GM21619 (cell line): ENCODE measurements around the gene TLE3.

Experiments
- ATAC-seq: cut with Tn5 transposase; IDR thresholded peaks from one replicate; pipeline ENCODE4 v1.9.1; 2021; ENCODE audit not compliant: unreplicated experiment

Gene TLE3

GRCh38 chr15:70064441-70064840 is 33.3 kb downstream of the TLE3 start:
- no peak for ATAC-seq

- ATAC-seq: no peak
Measured at GRCh38 chr15:70063980-70064379, 33.7 kb downstream of the TLE3 start.

- ATAC-seq: no peak
Measured at GRCh38 chr15:70063261-70063925, 34.3 kb downstream of the TLE3 start.

- no peak for ATAC-seq
Measured at GRCh38 chr15:70062321-70062956, 35.3 kb downstream of the TLE3 start.

- ATAC-seq: no peak
Measured at GRCh38 chr15:70061696-70062270, 35.9 kb downstream of the TLE3 start.

GRCh38 chr15:70060993-70061305 is 36.8 kb downstream of the TLE3 start:
- no peak for ATAC-seq

- no peak for ATAC-seq
Measured at GRCh38 chr15:70060214-70060992, 37.3 kb downstream of the TLE3 start.

GRCh38 chr15:70059476-70060213 is 38.1 kb downstream of the TLE3 start:
- no peak for ATAC-seq

GRCh38 chr15:70058642-70059360 is 38.9 kb downstream of the TLE3 start:
- ATAC-seq: no peak

- ATAC-seq: no peak
Measured at GRCh38 chr15:70057931-70058641, 39.6 kb downstream of the TLE3 start.

- no peak for ATAC-seq
Measured at GRCh38 chr15:70056091-70056680, 41.5 kb downstream of the TLE3 start.

- no peak for ATAC-seq
Measured at GRCh38 chr15:70055601-70056051, 42.1 kb downstream of the TLE3 start.

GRCh38 chr15:70054884-70055387 is 42.8 kb downstream of the TLE3 start:
- ATAC-seq: no peak

- no peak for ATAC-seq
Measured at GRCh38 chr15:70054366-70054765, 43.4 kb downstream of the TLE3 start.

- no peak for ATAC-seq
Measured at GRCh38 chr15:70053716-70054229, 43.9 kb downstream of the TLE3 start.

GRCh38 chr15:70053001-70053715 is 44.6 kb downstream of the TLE3 start:
- no peak for ATAC-seq

- no peak for ATAC-seq
Measured at GRCh38 chr15:70051948-70052633, 45.6 kb downstream of the TLE3 start.

- no peak for ATAC-seq
Measured at GRCh38 chr15:70050970-70051369, 46.7 kb downstream of the TLE3 start.
